ENCODE measurements around the gene MEIS2.

The MEIS2 gene

GRCh38 chr15:37034835-37035748 lies 65.3 kb downstream of the MEIS2 start:
- DNase-seq, result no peak

- no peak for DNase-seq
Observed at GRCh38 chr15:37034392-37034791, 66.0 kb downstream of the MEIS2 start.

GRCh38 chr15:37032091-37032775 lies 68.1 kb downstream of the MEIS2 start:
- DNase-seq, result no peak

GRCh38 chr15:37031198-37031597 lies 69.2 kb downstream of the MEIS2 start:
- DNase-seq, result no peak

- no peak for DNase-seq
Observed at GRCh38 chr15:37028625-37029296, 71.6 kb downstream of the MEIS2 start.

- no peak for DNase-seq
Observed at GRCh38 chr15:37020852-37021251, 79.5 kb downstream of the MEIS2 start.

GRCh38 chr15:37019479-37020433 lies 80.6 kb downstream of the MEIS2 start:
- peak; percentile 15 for DNase-seq

- no peak for DNase-seq
Observed at GRCh38 chr15:37017031-37017625, 83.2 kb downstream of the MEIS2 start.

GRCh38 chr15:37016231-37016630 lies 84.1 kb downstream of the MEIS2 start:
- no peak for DNase-seq

- DNase-seq, result no peak
Observed at GRCh38 chr15:37015451-37015850, 84.9 kb downstream of the MEIS2 start.

- DNase-seq, result no peak
Observed at GRCh38 chr15:37015035-37015434, 85.3 kb downstream of the MEIS2 start.

- DNase-seq, result no peak
Observed at GRCh38 chr15:37014566-37014965, 85.8 kb downstream of the MEIS2 start.

- DNase-seq, result peak; percentile 2
Observed at GRCh38 chr15:37014137-37014536, 86.2 kb downstream of the MEIS2 start.

- DNase-seq, result no peak
Observed at GRCh38 chr15:37010595-37010994, 89.8 kb downstream of the MEIS2 start.

- no peak for DNase-seq
Observed at GRCh38 chr15:37009288-37009687, 91.1 kb downstream of the MEIS2 start.

- no peak for DNase-seq
Observed at GRCh38 chr15:37008205-37008604, 92.1 kb downstream of the MEIS2 start.

GRCh38 chr15:37007301-37007700 lies 93.0 kb downstream of the MEIS2 start:
- DNase-seq, result no peak

- DNase-seq, result no peak
Observed at GRCh38 chr15:37004981-37005735, 95.2 kb downstream of the MEIS2 start.

- no peak for DNase-seq
Observed at GRCh38 chr15:37004373-37004869, 95.9 kb downstream of the MEIS2 start.

GRCh38 chr15:37002041-37002672 lies 98.2 kb downstream of the MEIS2 start:
- DNase-seq, result no peak

GRCh38 chr15:37001417-37001816 lies 98.9 kb downstream of the MEIS2 start:
- DNase-seq, result no peak
